Measurements from ENCODE around the gene CLEC2L.

The CLEC2L gene

GRCh38 chr7:139538881-139539635 lies 15.6 kb downstream of the CLEC2L start:
- no peak overlapping the region for H3K4me3 ChIP-seq (ENCODE audit: low read depth, low read length)
- TF ChIP-seq, protein P1, sequence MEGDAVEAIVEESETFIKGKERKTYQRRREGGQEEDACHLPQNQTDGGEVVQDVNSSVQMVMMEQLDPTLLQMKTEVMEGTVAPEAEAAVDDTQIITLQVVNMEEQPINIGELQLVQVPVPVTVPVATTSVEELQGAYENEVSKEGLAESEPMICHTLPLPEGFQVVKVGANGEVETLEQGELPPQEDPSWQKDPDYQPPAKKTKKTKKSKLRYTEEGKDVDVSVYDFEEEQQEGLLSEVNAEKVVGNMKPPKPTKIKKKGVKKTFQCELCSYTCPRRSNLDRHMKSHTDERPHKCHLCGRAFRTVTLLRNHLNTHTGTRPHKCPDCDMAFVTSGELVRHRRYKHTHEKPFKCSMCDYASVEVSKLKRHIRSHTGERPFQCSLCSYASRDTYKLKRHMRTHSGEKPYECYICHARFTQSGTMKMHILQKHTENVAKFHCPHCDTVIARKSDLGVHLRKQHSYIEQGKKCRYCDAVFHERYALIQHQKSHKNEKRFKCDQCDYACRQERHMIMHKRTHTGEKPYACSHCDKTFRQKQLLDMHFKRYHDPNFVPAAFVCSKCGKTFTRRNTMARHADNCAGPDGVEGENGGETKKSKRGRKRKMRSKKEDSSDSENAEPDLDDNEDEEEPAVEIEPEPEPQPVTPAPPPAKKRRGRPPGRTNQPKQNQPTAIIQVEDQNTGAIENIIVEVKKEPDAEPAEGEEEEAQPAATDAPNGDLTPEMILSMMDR (IDR thresholded peaks at IDR 0.05; ENCODE audit: borderline replicate concordance, insufficient read depth, low read depth, low read length) = no peak

DNA sequence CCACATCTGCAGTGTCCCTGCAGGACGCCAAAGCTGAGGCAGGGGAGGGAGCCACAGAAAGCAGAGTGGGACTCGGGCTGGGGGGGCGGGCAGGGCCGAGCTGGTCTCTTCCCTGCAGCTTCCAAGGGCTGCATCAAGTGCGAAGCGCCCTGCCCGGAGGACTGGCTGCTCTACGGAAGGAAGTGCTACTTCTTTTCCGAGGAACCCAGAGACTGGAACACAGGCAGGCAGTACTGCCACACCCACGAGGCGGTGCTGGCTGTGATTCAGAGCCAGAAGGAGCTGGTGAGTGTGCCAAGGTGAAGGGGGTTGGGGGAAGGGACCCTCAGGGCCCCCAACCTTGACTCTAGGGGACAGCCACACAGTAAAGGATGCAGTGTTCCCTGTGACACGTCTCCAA lies 16.7 kb downstream of the CLEC2L start:
- TF ChIP-seq, protein P1 (IDR thresholded peaks at IDR 0.05; ENCODE audit: borderline replicate concordance, insufficient read depth, low read depth, low read length) = no peak
- no peak overlapping the region for H3K4me3 ChIP-seq (ENCODE audit: low read depth, low read length)

GRCh38 chr7:139541600-139542307 lies 18.3 kb downstream of the CLEC2L start:
- TF ChIP-seq, protein P1 (IDR thresholded peaks at IDR 0.05; ENCODE audit: borderline replicate concordance, insufficient read depth, low read depth, low read length) = no peak
- H3K4me3 ChIP-seq (ENCODE audit: low read depth, low read length) = no peak overlapping the region

- TF ChIP-seq, protein P1 (IDR thresholded peaks at IDR 0.05; ENCODE audit: borderline replicate concordance, insufficient read depth, low read depth, low read length) = no peak
- no peak overlapping the region for H3K4me3 ChIP-seq (ENCODE audit: low read depth, low read length)
Measured at GRCh38 chr7:139542308-139543151, 19.0 kb downstream of the CLEC2L start.

DNA sequence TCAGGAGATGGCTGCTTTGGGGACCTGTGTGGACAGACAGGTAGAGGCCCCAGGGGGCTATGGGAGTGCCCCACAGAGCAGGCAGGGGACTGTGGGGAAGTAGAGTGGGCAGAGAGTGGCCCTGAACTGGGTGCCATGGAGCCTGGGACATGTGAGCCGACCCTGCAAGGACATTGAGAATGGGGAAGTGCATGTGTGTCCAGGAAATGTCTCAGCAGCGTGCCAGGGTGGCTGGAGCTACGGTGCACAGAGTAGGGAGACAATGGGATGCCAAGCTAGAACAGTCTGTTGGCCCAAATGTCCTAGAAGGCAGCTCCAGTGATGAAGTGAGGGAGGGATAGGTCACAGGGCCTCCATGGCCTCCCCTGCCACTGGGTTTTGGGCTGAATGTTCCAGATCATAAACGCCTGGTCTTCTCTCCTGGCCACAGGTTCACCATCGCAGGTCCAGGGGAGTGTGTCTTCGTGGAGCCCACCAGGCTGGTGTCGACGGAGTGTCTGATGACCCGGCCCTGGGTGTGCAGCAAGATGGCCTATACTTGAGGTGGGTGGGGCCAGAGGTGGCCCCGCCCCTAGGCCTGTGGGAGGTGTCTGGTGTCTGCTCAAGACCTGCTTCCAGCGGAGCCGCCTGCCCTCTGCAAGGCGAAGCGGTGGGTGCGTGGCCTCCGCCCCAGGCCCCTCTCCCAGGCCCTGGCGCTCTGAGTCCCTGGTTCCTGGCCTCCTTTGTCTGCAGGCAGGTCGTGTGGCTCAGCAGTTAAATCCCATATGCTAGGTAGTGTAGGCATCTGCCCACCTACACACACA lies 20.5 kb downstream of the CLEC2L start:
- no peak overlapping the region for H3K4me3 ChIP-seq (ENCODE audit: low read depth, low read length)
- TF ChIP-seq, protein P1 (IDR thresholded peaks at IDR 0.05; ENCODE audit: borderline replicate concordance, insufficient read depth, low read depth, low read length) = no peak

- H3K4me3 ChIP-seq (ENCODE audit: low read depth, low read length) = no peak overlapping the region
- TF ChIP-seq, protein P1 (IDR thresholded peaks at IDR 0.05; ENCODE audit: borderline replicate concordance, insufficient read depth, low read depth, low read length) = no peak
Measured at GRCh38 chr7:139544645-139545044, 21.2 kb downstream of the CLEC2L start.
